ENCODE data around the gene UBQLNL. TPM values are rescaled to one million over a fixed set of nuclear protein-coding genes. Genes with fewer than 3 reads are reported as not detected.

Gene UBQLNL
- not detected in 2 replicates for total RNA-seq (2014; rRNA removed; shearing (Covaris generic))

GRCh38 chr11:5516599-5516998 lies at the start of gene UBQLNL:
UBQLNL (minus strand) TSS chr11:5516699; CDS start chr11:5516441, 258 bp downstream.
- DNase-seq, result no peak
- no peak within 1 kb of the TSS for H3K4me3 ChIP-seq (ENCODE audit: insufficient read depth, low read depth, low read length)
- H3K36me3 ChIP-seq (replicated peaks; ENCODE audit: control insufficient read depth, insufficient read depth, low read length), result no peaks in the 10 kb centered on the region; the same call in 1 of the 2 replicates
- H3K27me3 ChIP-seq (ENCODE audit: control insufficient read depth, insufficient read depth, low read length), result no peaks in the 10 kb centered on the region

- H3K36me3 ChIP-seq (replicated peaks; ENCODE audit: control insufficient read depth, insufficient read depth, low read length), result no peaks in the 10 kb centered on the region
- no peak for DNase-seq
- no peaks in the 10 kb centered on the region for H3K27me3 ChIP-seq (ENCODE audit: control insufficient read depth, insufficient read depth, low read length)
- H3K4me3 ChIP-seq (ENCODE audit: insufficient read depth, low read depth, low read length), result no peak overlapping the region
These were observed 47.9 kb upstream of the UBQLNL start for GRCh38 chr11:5564259-5565019.

- Histone ChIP-seq H3K4me3 (ENCODE audit: insufficient read depth, low read depth, low read length) (no peak overlapping the region), H3K36me3 (replicated peaks; ENCODE audit: control insufficient read depth, insufficient read depth, low read length) (no peaks in the 10 kb centered on the region), H3K27me3 (ENCODE audit: control insufficient read depth, insufficient read depth, low read length) (no peaks in the 10 kb centered on the region)
- DNase-seq, result no peak
These were observed 41.3 kb upstream of the UBQLNL start for GRCh38 chr11:5557751-5558150.

- H3K4me3 ChIP-seq (ENCODE audit: insufficient read depth, low read depth, low read length), result no peak overlapping the region
- no peaks in the 10 kb centered on the region for H3K27me3 ChIP-seq (ENCODE audit: control insufficient read depth, insufficient read depth, low read length)
- DNase-seq, result no peak
- H3K36me3 ChIP-seq (replicated peaks; ENCODE audit: control insufficient read depth, insufficient read depth, low read length), result no peaks in the 10 kb centered on the region
These were observed 40.2 kb upstream of the UBQLNL start for GRCh38 chr11:5556596-5557188.

GRCh38 chr11:5553343-5553742 lies 36.8 kb upstream of the UBQLNL start:
- no peak overlapping the region for H3K4me3 ChIP-seq (ENCODE audit: insufficient read depth, low read depth, low read length)
- no peak for DNase-seq
- no peaks in the 10 kb centered on the region for H3K27me3 ChIP-seq (ENCODE audit: control insufficient read depth, insufficient read depth, low read length)
- H3K36me3 ChIP-seq (replicated peaks; ENCODE audit: control insufficient read depth, insufficient read depth, low read length), result no peaks in the 10 kb centered on the region

- Histone ChIP-seq H3K36me3 (replicated peaks; ENCODE audit: control insufficient read depth, insufficient read depth, low read length) (no peaks in the 10 kb centered on the region), H3K27me3 (ENCODE audit: control insufficient read depth, insufficient read depth, low read length) (no peaks in the 10 kb centered on the region), H3K4me3 (ENCODE audit: insufficient read depth, low read depth, low read length) (no peak overlapping the region)
- no peak for DNase-seq
These were observed 34.1 kb upstream of the UBQLNL start for GRCh38 chr11:5550440-5551095.

GRCh38 chr11:5548440-5548839 lies 31.9 kb upstream of the UBQLNL start, which contains the start of gene OR52H1:
OR52H1 (minus strand) TSS chr11:5548540; CDS start chr11:5545505, 3,035 bp downstream.
- H3K4me3 ChIP-seq (ENCODE audit: insufficient read depth, low read depth, low read length), result no peak within 1 kb of the TSS
- DNase-seq, result no peak
- H3K36me3 ChIP-seq (replicated peaks; ENCODE audit: control insufficient read depth, insufficient read depth, low read length), result no peaks in the 10 kb centered on the region
- no peaks in the 10 kb centered on the region for H3K27me3 ChIP-seq (ENCODE audit: control insufficient read depth, insufficient read depth, low read length)

- Histone ChIP-seq H3K4me3 (ENCODE audit: insufficient read depth, low read depth, low read length) (no peak overlapping the region), H3K36me3 (replicated peaks; ENCODE audit: control insufficient read depth, insufficient read depth, low read length) (no peaks in the 10 kb centered on the region), H3K27me3 (ENCODE audit: control insufficient read depth, insufficient read depth, low read length) (no peaks in the 10 kb centered on the region)
- DNase-seq, result no peak
These were observed 31.5 kb upstream of the UBQLNL start for GRCh38 chr11:5547982-5548381.

- DNase-seq, result no peak
- no peaks in the 10 kb centered on the region for H3K27me3 ChIP-seq (ENCODE audit: control insufficient read depth, insufficient read depth, low read length)
- H3K36me3 ChIP-seq (replicated peaks; ENCODE audit: control insufficient read depth, insufficient read depth, low read length), result no peaks in the 10 kb centered on the region
- H3K4me3 ChIP-seq (ENCODE audit: insufficient read depth, low read depth, low read length), result no peak overlapping the region
These were observed 30.0 kb upstream of the UBQLNL start for GRCh38 chr11:5546457-5546856.

- no peaks in the 10 kb centered on the region for H3K36me3 ChIP-seq (replicated peaks; ENCODE audit: control insufficient read depth, insufficient read depth, low read length)
These were observed 24.9 kb upstream of the UBQLNL start for GRCh38 chr11:5541427-5541826.

GRCh38 chr11:5536482-5536881 lies 20.0 kb upstream of the UBQLNL start:
- no peak overlapping the region for H3K4me3 ChIP-seq (ENCODE audit: insufficient read depth, low read depth, low read length)
- H3K36me3 ChIP-seq (replicated peaks; ENCODE audit: control insufficient read depth, insufficient read depth, low read length), result no peaks in the 10 kb centered on the region
- DNase-seq, result no peak
- H3K27me3 ChIP-seq (ENCODE audit: control insufficient read depth, insufficient read depth, low read length), result no peaks in the 10 kb centered on the region

More at GRCh38 chr11:5541427-5541826, 24.9 kb upstream of the UBQLNL start:
- Histone ChIP-seq H3K27me3 (ENCODE audit: control insufficient read depth, insufficient read depth, low read length) (no peaks in the 10 kb centered on the region), H3K4me3 (ENCODE audit: insufficient read depth, low read depth, low read length) (no peak overlapping the region)
- no peak for DNase-seq

- Histone ChIP-seq H3K36me3 (replicated peaks; ENCODE audit: control insufficient read depth, insufficient read depth, low read length) (no peaks in the 10 kb centered on the region), H3K27me3 (ENCODE audit: control insufficient read depth, insufficient read depth, low read length) (no peaks in the 10 kb centered on the region), H3K4me3 (ENCODE audit: insufficient read depth, low read depth, low read length) (no peak overlapping the region)
- no peak for DNase-seq
These were observed 17.5 kb upstream of the UBQLNL start for GRCh38 chr11:5534046-5534445.

GRCh38 chr11:5531053-5531831 lies 14.7 kb upstream of the UBQLNL start:
- Histone ChIP-seq H3K36me3 (replicated peaks; ENCODE audit: control insufficient read depth, insufficient read depth, low read length) (no peaks in the 10 kb centered on the region), H3K27me3 (ENCODE audit: control insufficient read depth, insufficient read depth, low read length) (no peaks in the 10 kb centered on the region), H3K4me3 (ENCODE audit: insufficient read depth, low read depth, low read length) (no peak overlapping the region)
- DNase-seq, result no peak

- Histone ChIP-seq H3K36me3 (replicated peaks; ENCODE audit: control insufficient read depth, insufficient read depth, low read length) (no peaks in the 10 kb centered on the region), H3K4me3 (ENCODE audit: insufficient read depth, low read depth, low read length) (no peak overlapping the region), H3K27me3 (ENCODE audit: control insufficient read depth, insufficient read depth, low read length) (no peaks in the 10 kb centered on the region)
- DNase-seq, result no peak
These were observed 12.0 kb upstream of the UBQLNL start for GRCh38 chr11:5528495-5528894.

Data from H7 (cell line).